ENCODE results near the gene SCG3.

SCG3 gene

GRCh38 chr15:51727141-51727897 lies 46.0 kb downstream of the SCG3 start:
- no peak for DNase-seq (ENCODE audit: low read depth)

DNA sequence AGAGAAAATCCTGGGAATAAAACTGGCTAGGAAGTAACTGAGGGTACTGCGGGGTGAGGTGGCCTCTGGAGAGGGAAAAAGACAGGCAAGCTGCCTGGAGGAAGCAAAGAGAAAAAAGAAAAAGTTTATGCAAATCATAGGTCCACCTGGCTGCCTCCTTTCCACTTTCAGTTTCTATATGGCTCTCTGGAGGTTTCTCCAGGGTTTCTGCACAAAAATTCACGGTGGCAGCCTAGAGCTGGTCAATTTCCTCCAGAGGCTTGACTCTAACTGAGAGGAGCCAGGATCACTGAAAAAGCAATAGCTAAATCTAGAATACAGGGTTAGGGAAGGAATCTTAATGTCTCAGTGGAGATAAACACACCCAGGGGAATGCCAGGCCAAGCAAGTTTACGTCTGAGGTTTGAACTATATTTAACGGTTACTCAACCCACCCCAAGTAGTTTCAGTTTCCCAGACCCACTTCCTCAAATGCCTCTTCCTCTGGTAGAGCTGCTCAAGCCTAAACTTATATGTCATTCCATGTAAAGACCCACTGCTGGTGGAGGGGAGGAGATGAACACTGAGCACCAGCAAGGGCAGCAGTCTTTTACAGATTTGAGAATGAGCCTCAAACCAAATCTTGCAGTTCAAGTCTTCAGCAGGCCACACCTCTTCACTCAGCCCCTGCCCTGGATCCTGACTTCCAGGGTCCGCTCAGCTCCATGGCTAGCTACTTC lies 50.4 kb downstream of the SCG3 start:
- DNase-seq (ENCODE audit: low read depth): no peak

DNA sequence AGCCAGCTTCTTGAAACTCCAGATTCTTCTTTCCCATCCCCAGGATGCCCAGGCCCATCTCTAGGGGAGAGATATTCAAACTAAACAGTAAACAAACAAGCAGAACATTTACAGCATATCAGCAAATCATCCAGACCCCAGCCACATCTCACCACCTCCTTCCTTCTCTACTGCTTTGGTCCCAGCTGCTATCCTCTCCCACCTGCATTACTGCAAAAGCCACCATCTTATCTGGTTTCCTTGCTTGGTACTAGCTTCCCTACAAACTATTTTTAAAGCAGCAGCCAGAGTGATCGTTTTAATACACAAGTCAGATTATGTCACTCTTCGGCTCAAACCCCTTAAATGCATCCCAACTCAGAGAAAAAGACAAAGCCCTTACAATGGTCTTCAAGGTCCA lies 51.3 kb downstream of the SCG3 start:
- no peak for DNase-seq (ENCODE audit: low read depth)

DNA sequence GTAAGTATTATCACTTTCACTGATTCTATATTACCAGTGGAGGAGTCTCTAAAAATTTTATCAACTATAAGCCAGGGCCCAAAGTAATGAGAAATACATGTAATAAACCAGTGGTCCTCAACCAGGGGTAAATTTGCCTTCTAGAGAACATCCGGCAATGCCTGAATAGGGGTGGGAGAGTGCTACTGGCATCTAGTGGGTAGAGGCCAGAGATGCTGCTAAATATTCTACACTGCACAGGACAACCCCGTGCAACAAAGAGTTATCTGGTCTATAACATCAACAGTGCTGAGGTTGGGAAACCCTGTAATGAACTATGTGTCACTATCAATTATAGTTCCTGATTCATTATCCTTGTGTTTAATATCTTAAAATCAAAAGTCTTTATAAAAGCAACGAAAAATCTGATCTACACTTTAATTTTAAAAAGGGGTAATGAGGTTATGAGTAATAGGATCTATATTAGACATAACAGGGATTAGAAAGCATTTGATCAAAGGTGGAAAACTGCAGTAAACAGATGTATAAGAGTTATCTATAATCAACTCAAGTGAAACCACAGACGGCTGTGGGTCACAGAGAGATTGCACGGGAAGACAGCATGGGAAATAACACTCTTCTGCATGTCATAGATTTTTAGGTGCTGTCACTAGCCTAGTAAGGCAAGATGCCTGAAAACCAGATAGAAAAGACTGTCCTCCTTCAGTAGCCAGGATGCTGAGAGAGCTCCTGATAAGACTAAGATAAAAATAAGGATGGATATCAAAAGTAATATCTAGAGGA lies 54.1 kb downstream of the SCG3 start:
- no peak for DNase-seq (ENCODE audit: low read depth)

GRCh38 chr15:51736069-51736468 lies 54.8 kb downstream of the SCG3 start:
- no peak for DNase-seq (ENCODE audit: low read depth)

DNA sequence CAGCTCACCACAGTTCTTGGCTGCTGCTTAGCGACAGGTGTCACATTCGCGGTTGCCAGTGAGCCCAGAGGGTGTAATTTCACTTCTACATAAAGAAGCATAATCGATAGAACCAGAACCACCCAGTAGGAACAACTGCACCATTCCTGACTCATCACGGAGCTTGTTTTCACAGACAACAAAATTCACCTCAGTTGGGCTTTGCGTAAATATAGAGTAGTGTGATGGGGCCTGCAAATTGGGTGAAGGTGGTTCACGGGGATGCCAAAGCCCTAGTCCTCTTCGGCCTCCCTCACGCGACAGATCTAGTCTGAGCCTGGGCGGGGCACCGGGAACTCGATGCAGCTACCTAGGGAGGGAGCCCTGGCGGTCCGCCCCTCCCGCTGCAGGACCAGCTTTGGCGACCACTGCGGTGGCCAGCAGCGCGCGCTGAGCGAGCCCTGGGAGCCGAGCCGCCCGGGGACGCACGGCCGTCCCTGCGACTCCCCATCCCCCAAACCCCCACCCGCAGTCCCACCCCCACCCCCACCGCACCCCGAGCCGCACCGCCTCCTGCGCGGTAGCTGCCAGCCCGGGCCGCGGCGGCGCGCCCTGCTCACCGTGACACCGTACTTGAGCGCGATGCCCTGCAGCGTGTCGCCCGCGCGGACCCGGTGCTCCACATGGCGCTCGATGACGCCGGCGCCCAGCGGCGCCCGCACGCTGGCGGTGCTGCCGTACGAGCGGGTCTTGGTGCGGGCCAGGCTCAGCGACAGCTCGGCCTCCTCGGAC lies 55.6 kb downstream of the SCG3 start:
- peak; percentile 50 for DNase-seq (ENCODE audit: low read depth)

- DNase-seq (ENCODE audit: low read depth): peak; percentile 54
Observed at GRCh38 chr15:51737522-51738305, 56.4 kb downstream of the SCG3 start, which contains the start of gene LYSMD2. Gene LYSMD2, minus strand, starts transcription at chr15:51737655. Its CDS starts 33 bp downstream, at chr15:51737622.

GRCh38 chr15:51738553-51738952 lies 57.2 kb downstream of the SCG3 start:
- no peak for DNase-seq (ENCODE audit: low read depth)

GRCh38 chr15:51739061-51739712 lies 57.9 kb downstream of the SCG3 start:
- no peak for DNase-seq (ENCODE audit: low read depth)

- DNase-seq (ENCODE audit: low read depth): no peak
Observed at GRCh38 chr15:51749307-51749706, 68.0 kb downstream of the SCG3 start.

- no peak for DNase-seq (ENCODE audit: low read depth)
Observed at GRCh38 chr15:51750186-51750585, 68.9 kb downstream of the SCG3 start.

GRCh38 chr15:51750792-51751696 lies 69.7 kb downstream of the SCG3 start, which contains the start of gene TMOD2:
Gene TMOD2, plus strand, starts transcription at chr15:51751597. Its CDS starts 14,845 bp downstream, at chr15:51766442.
- DNase-seq (ENCODE audit: low read depth): no peak

- no peak for DNase-seq (ENCODE audit: low read depth)
Observed at GRCh38 chr15:51751697-51752683, 70.7 kb downstream of the SCG3 start.

GRCh38 chr15:51752888-51753287 lies 71.6 kb downstream of the SCG3 start:
- no peak for DNase-seq (ENCODE audit: low read depth)

DNA sequence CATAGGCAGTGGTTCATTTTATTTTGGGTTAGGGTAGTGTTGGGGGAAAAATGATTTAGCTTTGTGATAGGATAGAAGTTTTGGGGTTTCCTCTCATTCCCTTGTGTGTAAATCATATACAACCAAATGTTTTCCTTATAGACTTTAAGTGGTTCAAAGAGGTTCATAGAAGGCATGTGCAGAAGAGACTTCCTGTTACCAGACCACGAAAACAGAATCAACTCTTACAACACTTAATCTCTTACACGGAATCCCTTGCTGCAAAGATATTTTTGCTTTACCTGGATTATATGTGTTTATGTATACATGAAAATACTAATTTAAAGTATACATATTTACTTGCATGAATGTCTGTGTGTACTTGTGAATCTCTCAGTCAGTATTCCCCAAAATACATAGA lies 73.0 kb downstream of the SCG3 start:
- no peak for DNase-seq (ENCODE audit: low read depth)

DNA sequence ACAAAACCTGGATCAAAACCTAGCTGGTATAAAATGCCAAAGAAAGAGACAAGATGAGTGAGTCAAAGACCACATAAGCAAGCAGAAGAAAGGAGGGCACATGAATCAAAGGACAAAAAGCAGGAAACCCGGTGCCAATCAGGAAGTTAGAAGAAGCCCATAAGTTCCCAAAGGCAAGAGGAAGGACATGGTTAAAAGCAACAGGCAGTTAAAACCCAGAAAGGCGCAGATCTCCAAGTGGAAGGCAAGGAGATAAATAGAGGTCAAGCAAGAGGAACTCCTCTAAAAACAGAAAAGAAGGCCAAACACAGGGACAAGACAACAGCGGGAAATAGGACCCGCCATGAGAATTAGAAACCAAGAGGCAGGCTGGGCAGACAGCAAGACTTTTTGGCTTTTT lies 74.5 kb downstream of the SCG3 start:
- DNase-seq (ENCODE audit: low read depth): no peak

- no peak for DNase-seq (ENCODE audit: low read depth)
Observed at GRCh38 chr15:51756482-51756881, 75.2 kb downstream of the SCG3 start.

GRCh38 chr15:51757450-51757849 lies 76.1 kb downstream of the SCG3 start:
- DNase-seq (ENCODE audit: low read depth): no peak
